Measurements from ENCODE around the gene OXCT2. TPM values are rescaled to one million over a fixed set of nuclear protein-coding genes. Genes with fewer than 3 reads are reported as not detected.

The OXCT2 gene
- total and polyA plus RNA-seq, 4 donors = 0.11 to 0.47 (median 0.15) TPM

- TF ChIP-seq ZBTB33 (IDR thresholded peaks at IDR 0.05) = no peak
- no peak for TF ChIP-seq CTCF (IDR thresholded peaks at IDR 0.05; ENCODE audit: low read depth, low read length, missing input control)
- no peak for TF ChIP-seq FOXA1 (IDR thresholded peaks at IDR 0.05)
- TF ChIP-seq SP1 (IDR thresholded peaks at IDR 0.05) = no peak
Measured at GRCh38 chr1:39761016-39761415, 10.1 kb downstream of the OXCT2 start (continued).

GRCh38 chr1:39760074-39761008 lies 10.8 kb downstream of the OXCT2 start:
- no peak overlapping the region for H3K9ac ChIP-seq (ENCODE audit: low read depth in 1 of 2, low read length in 2 of 2)
- no peaks in the 10 kb centered on the region for H3K4me1 ChIP-seq (ENCODE audit: control insufficient read depth in 4 of 4, insufficient read depth in 4 of 4, low read length in 3 of 4)
- no peak overlapping the region for H3K27ac ChIP-seq (ENCODE audit: low read depth in 1 of 2, low read length in 2 of 2)
- no peak for DNase-seq (ENCODE audit: low spot score)
- 97% methylated on average over 16 of the region's 16 CpGs for WGBS
- H3K9me3 ChIP-seq (ENCODE audit: control insufficient read depth in 4 of 4, low read length in 3 of 4) = no peaks in the 10 kb centered on the region
- TF ChIP-seq TAF1 (conservative IDR thresholded peaks at IDR 0.05) = no peak
- TF ChIP-seq FOXA1 (IDR thresholded peaks at IDR 0.05) = no peak
- TF ChIP-seq RXRA (IDR thresholded peaks at IDR 0.05) = no peak
- TF ChIP-seq MAX (IDR thresholded peaks at IDR 0.05) = no peak
- no peak for TF ChIP-seq YY1 (IDR thresholded peaks at IDR 0.05)
- no peak for TF ChIP-seq REST (IDR thresholded peaks at IDR 0.05)
- no peak overlapping the region for H3K4me3 ChIP-seq (ENCODE audit: low read depth in 1 of 3, low read length in 3 of 3)
- H3K27me3 ChIP-seq (ENCODE audit: control insufficient read depth in 4 of 4, insufficient read depth in 4 of 4, low read length in 3 of 4) = no peaks in the 10 kb centered on the region
- peaks cover 3 to 36% (median 12%) of the 10 kb centered on the region in 4 donors for H3K36me3 ChIP-seq (ENCODE audit: control insufficient read depth in 4 of 4, insufficient read depth in 3 of 4, low read depth in 1 of 4, low read length in 3 of 4)

- peaks cover 5 to 46% (median 18%) of the 10 kb centered on the region in 4 donors for H3K36me3 ChIP-seq (ENCODE audit: control insufficient read depth in 4 of 4, insufficient read depth in 3 of 4, low read depth in 1 of 4, low read length in 3 of 4)
- H3K27me3 ChIP-seq (ENCODE audit: control insufficient read depth in 4 of 4, insufficient read depth in 4 of 4, low read length in 3 of 4) = no peaks in the 10 kb centered on the region
- no peaks in the 10 kb centered on the region for H3K4me1 ChIP-seq (ENCODE audit: control insufficient read depth in 4 of 4, insufficient read depth in 4 of 4, low read length in 3 of 4)
- TF ChIP-seq ZBTB33 (IDR thresholded peaks at IDR 0.05) (no peak), ATF3 (IDR thresholded peaks at IDR 0.05) (no peak), FOXA1 (IDR thresholded peaks at IDR 0.05) (no peak), EGR1 (IDR thresholded peaks at IDR 0.05; ENCODE audit: low read depth in 2 of 2) (no peak), JUND (IDR thresholded peaks at IDR 0.05) (no peak), RAD21 (IDR thresholded peaks at IDR 0.05) (no peak), SP1 (IDR thresholded peaks at IDR 0.05) (no peak), GABPA (IDR thresholded peaks at IDR 0.05 in 1 of 2, conservative IDR thresholded peaks at IDR 0.05 in 1 of 2) (no peak), CTCF (IDR thresholded peaks at IDR 0.05; ENCODE audit: low read depth, low read length, missing input control) (no peak), RXRA (IDR thresholded peaks at IDR 0.05) (no peak), MAX (IDR thresholded peaks at IDR 0.05) (no peak), TAF1 (conservative IDR thresholded peaks at IDR 0.05) (no peak), FOXA2 (IDR thresholded peaks at IDR 0.05) (no peak)
Measured at GRCh38 chr1:39759436-39759726, 11.8 kb downstream of the OXCT2 start.

More at GRCh38 chr1:39759436-39759726, 11.8 kb downstream of the OXCT2 start:
- H3K9ac ChIP-seq (ENCODE audit: low read depth in 1 of 2, low read length in 2 of 2) = no peak overlapping the region
- H3K9me3 ChIP-seq (ENCODE audit: control insufficient read depth in 4 of 4, low read length in 3 of 4) = no peaks in the 10 kb centered on the region
- no peak overlapping the region for H3K27ac ChIP-seq (ENCODE audit: low read depth in 1 of 2, low read length in 2 of 2)
- no peak for DNase-seq (ENCODE audit: low spot score)
- no peak overlapping the region for H3K4me3 ChIP-seq (ENCODE audit: low read depth in 1 of 3, low read length in 3 of 3)
